GM12874 (cell line): ENCODE measurements around the gene RER1.

Source experiments
- CTCF ChIP-seq: IDR thresholded peaks from 2 replicates; pipeline ENCODE4 v1.5.1; 2011; ENCODE audit warnings: low read depth, mild to moderate bottlenecking, control low read depth, low read length, moderate library complexity; ENCODE audit not compliant: insufficient read depth

The RER1 gene

GRCh38 chr1:2376261-2376741 is 15.3 kb upstream of the RER1 start:
- no peak for TF ChIP-seq CTCF

- TF ChIP-seq CTCF: no peak
Observed at GRCh38 chr1:2376931-2377672, 14.5 kb upstream of the RER1 start.

GRCh38 chr1:2377751-2378440 is 13.7 kb upstream of the RER1 start:
- no peak for TF ChIP-seq CTCF

GRCh38 chr1:2378441-2378851 is 13.2 kb upstream of the RER1 start:
- no peak for TF ChIP-seq CTCF

GRCh38 chr1:2378956-2379732 is 12.5 kb upstream of the RER1 start:
- no peak for TF ChIP-seq CTCF

GRCh38 chr1:2379733-2380404 is 11.8 kb upstream of the RER1 start:
- TF ChIP-seq CTCF: no peak
